GM12872 (cell line): ENCODE data around the gene TMEM186.

Experiments used
- TF ChIP-seq, protein P1 (sequence below): IDR thresholded peaks from 3 replicates; pipeline ENCODE4 v1.5.1; 2011; ENCODE audit warnings: low read depth, mild to moderate bottlenecking, low read length, moderate library complexity; ENCODE audit not compliant: insufficient read depth

The TMEM186 gene

GRCh38 chr16:8814095-8814806 is 16.8 kb upstream of the TMEM186 start:
- TF ChIP-seq, protein P1, sequence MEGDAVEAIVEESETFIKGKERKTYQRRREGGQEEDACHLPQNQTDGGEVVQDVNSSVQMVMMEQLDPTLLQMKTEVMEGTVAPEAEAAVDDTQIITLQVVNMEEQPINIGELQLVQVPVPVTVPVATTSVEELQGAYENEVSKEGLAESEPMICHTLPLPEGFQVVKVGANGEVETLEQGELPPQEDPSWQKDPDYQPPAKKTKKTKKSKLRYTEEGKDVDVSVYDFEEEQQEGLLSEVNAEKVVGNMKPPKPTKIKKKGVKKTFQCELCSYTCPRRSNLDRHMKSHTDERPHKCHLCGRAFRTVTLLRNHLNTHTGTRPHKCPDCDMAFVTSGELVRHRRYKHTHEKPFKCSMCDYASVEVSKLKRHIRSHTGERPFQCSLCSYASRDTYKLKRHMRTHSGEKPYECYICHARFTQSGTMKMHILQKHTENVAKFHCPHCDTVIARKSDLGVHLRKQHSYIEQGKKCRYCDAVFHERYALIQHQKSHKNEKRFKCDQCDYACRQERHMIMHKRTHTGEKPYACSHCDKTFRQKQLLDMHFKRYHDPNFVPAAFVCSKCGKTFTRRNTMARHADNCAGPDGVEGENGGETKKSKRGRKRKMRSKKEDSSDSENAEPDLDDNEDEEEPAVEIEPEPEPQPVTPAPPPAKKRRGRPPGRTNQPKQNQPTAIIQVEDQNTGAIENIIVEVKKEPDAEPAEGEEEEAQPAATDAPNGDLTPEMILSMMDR = no peak

DNA sequence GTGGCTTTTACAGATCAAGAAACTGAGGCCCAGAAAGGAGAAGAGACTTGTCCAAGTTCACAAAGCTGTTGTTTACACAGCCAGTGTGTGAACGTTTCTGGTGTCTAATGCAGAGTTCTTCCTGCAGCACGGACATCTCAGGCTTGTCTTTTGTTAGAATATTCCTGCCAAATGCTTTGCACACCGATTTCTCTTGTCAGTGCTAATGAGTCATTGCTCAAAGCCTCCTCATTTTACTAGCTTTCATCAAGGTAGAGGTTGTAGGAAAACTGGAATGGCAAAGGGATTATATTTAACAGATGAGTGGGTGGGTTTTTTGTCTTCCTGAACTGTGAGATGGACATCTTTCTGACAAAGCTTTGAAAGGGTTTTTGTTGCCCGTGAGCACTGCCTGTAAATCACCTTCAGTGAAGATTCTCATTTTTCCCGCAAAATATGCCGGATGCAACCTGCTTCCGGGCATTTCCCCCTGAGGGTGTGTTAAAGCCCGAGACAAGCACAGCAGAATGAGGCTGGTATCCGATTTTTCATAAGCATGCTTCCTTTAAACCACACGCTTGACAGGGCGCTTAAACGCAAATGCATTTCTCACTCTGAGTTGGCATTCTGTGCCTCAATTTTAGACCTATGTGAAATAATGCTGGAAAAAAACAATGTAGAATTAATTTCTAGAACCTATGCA is 14.9 kb upstream of the TMEM186 start:
- TF ChIP-seq, protein P1 = no peak

- TF ChIP-seq, protein P1 = no peak
Observed at GRCh38 chr16:8808613-8809353, 11.3 kb upstream of the TMEM186 start.

- TF ChIP-seq, protein P1 = no peak
Observed at GRCh38 chr16:8808009-8808408, 10.6 kb upstream of the TMEM186 start.

DNA sequence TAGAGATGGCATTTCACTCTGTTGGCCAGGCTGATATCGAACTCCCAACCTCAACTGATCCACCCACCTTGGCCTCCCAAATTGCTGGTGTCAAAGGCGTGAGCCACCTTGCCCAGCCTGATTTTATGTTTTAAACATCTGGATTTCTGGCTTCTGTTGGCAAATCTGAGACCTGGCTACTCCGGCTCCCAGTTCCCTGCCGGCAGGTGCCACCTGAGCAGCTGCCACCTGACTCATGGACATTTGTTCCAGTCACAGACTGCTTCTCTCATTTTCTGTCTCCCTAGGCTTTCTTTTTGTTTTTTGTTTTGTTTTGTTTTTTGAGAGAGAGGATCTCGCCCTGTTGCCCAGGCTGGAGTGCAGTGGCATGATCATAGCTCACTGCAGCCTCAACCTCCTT is 9.8 kb upstream of the TMEM186 start:
- TF ChIP-seq, protein P1 = no peak

DNA sequence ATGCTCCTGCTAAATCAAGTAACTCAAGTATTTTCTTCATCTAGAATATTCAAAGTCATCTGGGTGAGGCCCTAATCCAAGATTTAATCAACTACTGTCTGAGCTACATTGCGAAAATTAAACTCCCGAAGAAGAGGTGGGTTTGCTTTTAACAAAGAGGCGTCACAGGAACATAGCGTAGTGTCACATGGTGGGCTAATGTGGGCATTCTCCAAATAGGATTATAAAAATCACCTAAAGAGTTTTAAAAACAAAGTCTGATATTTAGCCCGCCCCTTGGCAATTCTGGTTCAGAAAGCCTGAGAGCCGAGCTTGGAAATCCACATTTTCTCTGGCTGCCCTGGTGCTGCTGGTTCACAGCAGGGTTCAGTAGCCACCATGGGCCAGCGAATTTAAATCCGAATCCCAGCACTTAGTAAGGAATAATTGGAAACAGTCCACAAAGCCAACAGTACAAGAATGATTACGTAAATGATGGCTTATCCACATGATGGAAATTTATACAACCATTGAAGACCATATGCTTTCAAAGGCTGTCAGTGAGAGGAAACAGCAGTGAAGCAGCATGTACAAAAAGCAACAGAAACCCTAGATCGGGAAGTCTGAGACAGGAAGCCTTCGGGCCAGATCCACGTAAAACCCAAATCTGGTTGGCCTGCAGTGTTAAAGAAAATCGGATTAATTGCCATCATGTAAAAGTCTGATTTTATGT is 9.0 kb upstream of the TMEM186 start:
- TF ChIP-seq, protein P1 = no peak

DNA sequence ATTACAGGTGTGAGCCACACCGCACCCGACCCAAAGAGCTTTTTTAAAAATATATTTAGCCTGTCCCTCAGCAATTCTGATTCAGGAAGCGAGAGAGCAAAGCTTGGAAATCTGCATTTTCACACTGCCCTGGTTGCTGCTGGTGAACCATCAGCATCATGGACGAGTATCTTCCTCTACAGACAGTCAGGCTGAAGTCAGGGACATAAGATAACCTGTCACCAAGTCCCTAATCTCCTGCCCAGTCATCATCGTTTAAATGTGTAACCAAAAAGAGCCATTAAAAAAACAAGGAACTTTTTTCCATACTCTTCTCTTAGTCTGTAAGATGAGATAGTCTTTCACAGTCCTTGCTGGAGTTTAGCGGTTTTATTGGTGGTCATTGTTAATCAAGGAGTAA is 6.9 kb upstream of the TMEM186 start:
- TF ChIP-seq, protein P1 = no peak
